HEK293 (cell line): ENCODE measurements around the gene SSBP3.
A peak's percentile ranks its signal among the peaks of the same experiment; 100 is the strongest.

Experiments
- CTCF ChIA-PET: fragments of 350-600 bp; formaldehyde crosslinking; extraction: SDS; loops from one replicate; lab custom pipeline; 2021; ENCODE audit warnings: antibody characterized with exemption; lab: Yijun Ruan, JAX
- POLR2A ChIA-PET: fragments of 300-600 bp; formaldehyde crosslinking; extraction: SDS; loops from one replicate; lab custom pipeline; 2020; ENCODE audit warnings: antibody characterized with exemption, inconsistent platforms; lab: Yijun Ruan, JAX
- H3K27ac ChIP-seq: fragments of 200-500 bp; sonication (Bioruptor generic); 2 replicates; pipeline ENCODE4 v1.5.1; 2014; ENCODE audit warnings: low read depth, low read length, control low read depth, inconsistent platforms; ENCODE audit errors: extremely low read depth
- H3K36me3 ChIP-seq, 2 experiments: fragments of 200-500 bp in 1 of 2; sonication (Bioruptor generic) in 1 of 2; 1 replicate in 1 of 2; 2 replicates in 1 of 2; pipeline ENCODE4 v1.5.1; 2014 to 2017; ENCODE audit warnings: inconsistent platforms in 2 of 2, low read length in 2 of 2; ENCODE audit not compliant: control insufficient read depth in 2 of 2, insufficient read depth in 1 of 2
- H3K4me1 ChIP-seq: fragments of 200-500 bp; sonication (Bioruptor generic); 2 replicates; pipeline ENCODE4 v1.5.1; 2014; ENCODE audit warnings: mild to moderate bottlenecking, low read length, inconsistent platforms; ENCODE audit not compliant: control insufficient read depth, insufficient read depth
- H3K4me3 ChIP-seq: 2 replicates; pipeline ENCODE4 v1.5.1; 2011; ENCODE audit warnings: low read depth, mild to moderate bottlenecking, control low read depth, low read length, moderate library complexity
- H3K9me3 ChIP-seq: fragments of 200-500 bp; sonication (Bioruptor generic); 2 replicates; pipeline ENCODE4 v1.5.1; 2014; ENCODE audit warnings: low read depth, low read length, inconsistent platforms; ENCODE audit not compliant: control insufficient read depth, insufficient read depth
- BCL11A ChIP-seq: fragments of 450-650 bp; formaldehyde crosslinking; IDR thresholded peaks from 2 replicates; pipeline ENCODE4 v1.5.1; 2016; ENCODE audit warnings: low read depth, missing biosample characterization, missing genetic modification characterization
- KLF1 ChIP-seq: fragments of 450-650 bp; formaldehyde crosslinking; IDR thresholded peaks from 2 replicates; pipeline ENCODE4 v1.5.1; 2016; ENCODE audit warnings: missing biosample characterization, missing genetic modification characterization
- KLF8 ChIP-seq: fragments of 450-650 bp; formaldehyde crosslinking; IDR thresholded peaks from 2 replicates; pipeline ENCODE4 v1.5.1; 2016; ENCODE audit warnings: missing biosample characterization, missing genetic modification characterization
- SP3 ChIP-seq: fragments of 450-650 bp; formaldehyde crosslinking; IDR thresholded peaks from 2 replicates; pipeline ENCODE4 v1.5.1; 2016; ENCODE audit warnings: missing biosample characterization, missing genetic modification characterization
- ZBTB17 ChIP-seq: fragments of 450-650 bp; formaldehyde crosslinking; IDR thresholded peaks from 2 replicates; pipeline ENCODE4 v1.5.1; 2016; ENCODE audit warnings: missing biosample characterization, missing genetic modification characterization
- ZBTB20 ChIP-seq: fragments of 450-650 bp; formaldehyde crosslinking; IDR thresholded peaks from 2 replicates; pipeline ENCODE4 v1.5.1; 2016; ENCODE audit warnings: missing biosample characterization, missing genetic modification characterization
- ZFP41 ChIP-seq: fragments of 450-650 bp; formaldehyde crosslinking; IDR thresholded peaks from 2 replicates; pipeline ENCODE4 v1.5.1; 2016; ENCODE audit warnings: missing biosample characterization, missing genetic modification characterization, borderline replicate concordance
- ZNF112 ChIP-seq: fragments of 450-650 bp; formaldehyde crosslinking; IDR thresholded peaks from 2 replicates; pipeline ENCODE4 v1.5.0; 2017; ENCODE audit warnings: missing biosample characterization, missing genetic modification characterization
- ZNF23 ChIP-seq: fragments of 450-650 bp; formaldehyde crosslinking; IDR thresholded peaks from 2 replicates; pipeline ENCODE4 v1.5.1; 2016; ENCODE audit warnings: missing biosample characterization, missing genetic modification characterization, borderline replicate concordance
- ZNF248 ChIP-seq: fragments of 450-650 bp; formaldehyde crosslinking; IDR thresholded peaks from 2 replicates; pipeline ENCODE4 v1.5.1; 2017; ENCODE audit warnings: missing biosample characterization, missing genetic modification characterization
- ZNF335 ChIP-seq: fragments of 450-650 bp; formaldehyde crosslinking; conservative IDR thresholded peaks from 2 replicates; pipeline ENCODE4 v1.5.1; 2016; ENCODE audit warnings: missing biosample characterization, missing genetic modification characterization
- ZNF366 ChIP-seq: fragments of 450-650 bp; formaldehyde crosslinking; conservative IDR thresholded peaks from 2 replicates; pipeline ENCODE4 v1.5.1; 2016; ENCODE audit warnings: missing biosample characterization, missing genetic modification characterization
- ZNF600 ChIP-seq: fragments of 450-650 bp; formaldehyde crosslinking; IDR thresholded peaks from 2 replicates; pipeline ENCODE4 v1.5.1; 2016; ENCODE audit warnings: missing biosample characterization, missing genetic modification characterization
- ZNF626 ChIP-seq: fragments of 450-650 bp; sonication (Bioruptor Pico); formaldehyde crosslinking; IDR thresholded peaks from 2 replicates; pipeline ENCODE4 v1.5.1; 2018; ENCODE audit warnings: missing biosample characterization, missing genetic modification characterization, inconsistent platforms
- ZNF664 ChIP-seq: fragments of 450-650 bp; formaldehyde crosslinking; IDR thresholded peaks from 2 replicates; pipeline ENCODE4 v1.5.1; 2016; ENCODE audit warnings: missing biosample characterization, missing genetic modification characterization
- ZNF707 ChIP-seq: fragments of 450-650 bp; formaldehyde crosslinking; IDR thresholded peaks from 2 replicates; pipeline ENCODE4 v1.5.1; 2016; ENCODE audit warnings: missing biosample characterization, missing genetic modification characterization
- ZXDB ChIP-seq: fragments of 450-650 bp; formaldehyde crosslinking; IDR thresholded peaks from 2 replicates; pipeline ENCODE4 v1.5.1; 2016; ENCODE audit warnings: missing biosample characterization, missing genetic modification characterization
- TF ChIP-seq, protein P1 (sequence below): fragments of 450-650 bp; formaldehyde crosslinking; IDR thresholded peaks from 2 replicates; pipeline ENCODE4 v1.5.1; 2016; ENCODE audit warnings: missing biosample characterization, missing genetic modification characterization
- TF ChIP-seq, protein P2 (sequence below): fragments of 450-650 bp; formaldehyde crosslinking; IDR thresholded peaks from 2 replicates; pipeline ENCODE4 v1.5.1; 2016; ENCODE audit warnings: missing biosample characterization, missing genetic modification characterization
- TF ChIP-seq, protein P3 (sequence below): fragments of 450-650 bp; formaldehyde crosslinking; IDR thresholded peaks from 2 replicates; pipeline ENCODE4 v1.5.0; 2017; ENCODE audit warnings: missing biosample characterization, missing genetic modification characterization, borderline replicate concordance

The SSBP3 gene

DNA sequence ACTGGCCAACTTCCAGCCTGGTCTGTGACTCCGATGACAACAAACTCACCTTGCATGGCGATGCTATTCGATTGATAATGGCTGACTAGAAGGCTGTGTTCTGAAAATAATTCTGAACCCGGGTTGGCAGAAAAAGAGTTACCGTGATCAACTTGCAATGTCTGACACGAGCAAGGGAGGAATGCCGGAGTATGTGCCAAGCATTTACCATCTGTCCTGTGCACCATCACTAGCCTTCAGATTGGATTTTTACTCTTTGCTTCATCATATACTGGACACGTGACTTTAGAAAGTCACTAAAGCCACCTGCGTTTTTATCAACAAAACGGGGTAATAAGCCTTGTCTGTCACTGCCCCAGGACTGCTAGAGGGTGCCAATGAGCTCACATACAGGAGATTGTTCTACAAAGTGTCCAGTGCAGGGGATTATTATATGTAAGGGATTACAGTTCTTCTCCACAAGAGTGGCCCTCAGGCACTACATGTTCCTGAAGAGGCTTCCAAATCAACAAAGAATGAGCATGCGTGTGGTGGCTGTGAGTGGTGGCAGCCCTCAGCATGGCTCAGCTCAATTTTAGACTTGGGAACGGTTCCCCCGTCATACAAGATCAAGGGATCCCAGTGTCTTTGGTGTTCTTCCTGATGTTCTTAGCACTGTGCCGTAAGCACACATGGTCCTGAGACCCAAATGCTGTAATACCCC, 35.8 kb downstream of the SSBP3 start:
- H3K4me1 ChIP-seq: no peaks in the 10 kb centered on the region
- POLR2A ChIA-PET: no interaction called here

DNA sequence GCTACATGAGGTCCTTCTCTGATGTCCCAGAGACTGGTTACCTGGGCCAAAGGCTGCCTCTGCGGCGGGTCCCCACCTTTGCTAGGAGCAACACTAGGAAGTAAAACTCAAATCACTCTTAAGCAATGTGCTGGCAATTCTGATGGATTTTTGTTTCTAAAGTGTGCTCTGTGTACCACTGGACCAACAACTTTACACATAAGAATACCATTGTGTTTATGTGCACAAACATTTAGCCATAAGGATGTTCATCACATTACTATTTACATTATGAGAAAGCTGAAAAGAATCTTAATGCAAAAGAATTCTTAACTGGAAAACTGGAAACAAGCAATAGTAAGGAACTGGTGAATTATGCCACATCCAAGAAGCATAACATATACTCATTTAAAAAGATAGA, 38.6 kb downstream of the SSBP3 start:
- Histone ChIP-seq H3K27ac (no peak overlapping the region), H3K4me1 (no peaks in the 10 kb centered on the region), H3K9me3 (no peaks in the 10 kb centered on the region), H3K4me3 (no peak overlapping the region), H3K36me3 (peaks cover 0 to 19% of the 10 kb centered on the region in 2 experiments; a peak in 1 of 3 replicates)
- no peak for TF ChIP-seq BCL11A (tag by site-specific recombination)
- TF ChIP-seq KLF1 (tag by site-specific recombination): no peak
- TF ChIP-seq ZNF248 (tag by site-specific recombination): no peak
- TF ChIP-seq, protein P1, sequence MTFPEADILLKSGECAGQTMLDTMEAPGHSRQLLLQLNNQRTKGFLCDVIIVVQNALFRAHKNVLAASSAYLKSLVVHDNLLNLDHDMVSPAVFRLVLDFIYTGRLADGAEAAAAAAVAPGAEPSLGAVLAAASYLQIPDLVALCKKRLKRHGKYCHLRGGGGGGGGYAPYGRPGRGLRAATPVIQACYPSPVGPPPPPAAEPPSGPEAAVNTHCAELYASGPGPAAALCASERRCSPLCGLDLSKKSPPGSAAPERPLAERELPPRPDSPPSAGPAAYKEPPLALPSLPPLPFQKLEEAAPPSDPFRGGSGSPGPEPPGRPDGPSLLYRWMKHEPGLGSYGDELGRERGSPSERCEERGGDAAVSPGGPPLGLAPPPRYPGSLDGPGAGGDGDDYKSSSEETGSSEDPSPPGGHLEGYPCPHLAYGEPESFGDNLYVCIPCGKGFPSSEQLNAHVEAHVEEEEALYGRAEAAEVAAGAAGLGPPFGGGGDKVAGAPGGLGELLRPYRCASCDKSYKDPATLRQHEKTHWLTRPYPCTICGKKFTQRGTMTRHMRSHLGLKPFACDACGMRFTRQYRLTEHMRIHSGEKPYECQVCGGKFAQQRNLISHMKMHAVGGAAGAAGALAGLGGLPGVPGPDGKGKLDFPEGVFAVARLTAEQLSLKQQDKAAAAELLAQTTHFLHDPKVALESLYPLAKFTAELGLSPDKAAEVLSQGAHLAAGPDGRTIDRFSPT: no peak
- no peak for TF ChIP-seq ZXDB (tag by site-specific recombination)
- TF ChIP-seq ZNF112 (tag by site-specific recombination): no peak
- TF ChIP-seq ZNF366 (tag by site-specific recombination): no peak
- no peak for TF ChIP-seq ZNF707 (tag by site-specific recombination)
- TF ChIP-seq KLF8 (tag by site-specific recombination): no peak
- TF ChIP-seq ZNF626 (tag by site-specific recombination): no peak
- no peak for TF ChIP-seq ZNF335
- TF ChIP-seq ZNF23 (tag by site-specific recombination): no peak
- no peak for TF ChIP-seq ZFP41 (tag by site-specific recombination)
- no peak for TF ChIP-seq SP3 (tag by site-specific recombination)
- TF ChIP-seq, protein P2, sequence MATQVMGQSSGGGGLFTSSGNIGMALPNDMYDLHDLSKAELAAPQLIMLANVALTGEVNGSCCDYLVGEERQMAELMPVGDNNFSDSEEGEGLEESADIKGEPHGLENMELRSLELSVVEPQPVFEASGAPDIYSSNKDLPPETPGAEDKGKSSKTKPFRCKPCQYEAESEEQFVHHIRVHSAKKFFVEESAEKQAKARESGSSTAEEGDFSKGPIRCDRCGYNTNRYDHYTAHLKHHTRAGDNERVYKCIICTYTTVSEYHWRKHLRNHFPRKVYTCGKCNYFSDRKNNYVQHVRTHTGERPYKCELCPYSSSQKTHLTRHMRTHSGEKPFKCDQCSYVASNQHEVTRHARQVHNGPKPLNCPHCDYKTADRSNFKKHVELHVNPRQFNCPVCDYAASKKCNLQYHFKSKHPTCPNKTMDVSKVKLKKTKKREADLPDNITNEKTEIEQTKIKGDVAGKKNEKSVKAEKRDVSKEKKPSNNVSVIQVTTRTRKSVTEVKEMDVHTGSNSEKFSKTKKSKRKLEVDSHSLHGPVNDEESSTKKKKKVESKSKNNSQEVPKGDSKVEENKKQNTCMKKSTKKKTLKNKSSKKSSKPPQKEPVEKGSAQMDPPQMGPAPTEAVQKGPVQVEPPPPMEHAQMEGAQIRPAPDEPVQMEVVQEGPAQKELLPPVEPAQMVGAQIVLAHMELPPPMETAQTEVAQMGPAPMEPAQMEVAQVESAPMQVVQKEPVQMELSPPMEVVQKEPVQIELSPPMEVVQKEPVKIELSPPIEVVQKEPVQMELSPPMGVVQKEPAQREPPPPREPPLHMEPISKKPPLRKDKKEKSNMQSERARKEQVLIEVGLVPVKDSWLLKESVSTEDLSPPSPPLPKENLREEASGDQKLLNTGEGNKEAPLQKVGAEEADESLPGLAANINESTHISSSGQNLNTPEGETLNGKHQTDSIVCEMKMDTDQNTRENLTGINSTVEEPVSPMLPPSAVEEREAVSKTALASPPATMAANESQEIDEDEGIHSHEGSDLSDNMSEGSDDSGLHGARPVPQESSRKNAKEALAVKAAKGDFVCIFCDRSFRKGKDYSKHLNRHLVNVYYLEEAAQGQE (tag by site-specific recombination): no peak
- TF ChIP-seq, protein P3, sequence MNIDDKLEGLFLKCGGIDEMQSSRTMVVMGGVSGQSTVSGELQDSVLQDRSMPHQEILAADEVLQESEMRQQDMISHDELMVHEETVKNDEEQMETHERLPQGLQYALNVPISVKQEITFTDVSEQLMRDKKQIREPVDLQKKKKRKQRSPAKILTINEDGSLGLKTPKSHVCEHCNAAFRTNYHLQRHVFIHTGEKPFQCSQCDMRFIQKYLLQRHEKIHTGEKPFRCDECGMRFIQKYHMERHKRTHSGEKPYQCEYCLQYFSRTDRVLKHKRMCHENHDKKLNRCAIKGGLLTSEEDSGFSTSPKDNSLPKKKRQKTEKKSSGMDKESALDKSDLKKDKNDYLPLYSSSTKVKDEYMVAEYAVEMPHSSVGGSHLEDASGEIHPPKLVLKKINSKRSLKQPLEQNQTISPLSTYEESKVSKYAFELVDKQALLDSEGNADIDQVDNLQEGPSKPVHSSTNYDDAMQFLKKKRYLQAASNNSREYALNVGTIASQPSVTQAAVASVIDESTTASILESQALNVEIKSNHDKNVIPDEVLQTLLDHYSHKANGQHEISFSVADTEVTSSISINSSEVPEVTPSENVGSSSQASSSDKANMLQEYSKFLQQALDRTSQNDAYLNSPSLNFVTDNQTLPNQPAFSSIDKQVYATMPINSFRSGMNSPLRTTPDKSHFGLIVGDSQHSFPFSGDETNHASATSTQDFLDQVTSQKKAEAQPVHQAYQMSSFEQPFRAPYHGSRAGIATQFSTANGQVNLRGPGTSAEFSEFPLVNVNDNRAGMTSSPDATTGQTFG (tag by site-specific recombination): no peak
- no peak for TF ChIP-seq ZNF664 (tag by site-specific recombination)
- no peak for TF ChIP-seq ZNF600 (tag by site-specific recombination)
- TF ChIP-seq, all 188 proteins: peak for 0
- ChIA-PET CTCF (no interaction called here), POLR2A (no interaction called here)

More for the DNA sequence above, 35.8 kb downstream of the SSBP3 start:
- Histone ChIP-seq H3K27ac (no peak overlapping the region), H3K4me3 (no peak overlapping the region), H3K36me3 (peaks cover 0 to 19% of the 10 kb centered on the region in 2 experiments; a peak in 1 of 3 replicates), H3K9me3 (no peaks in the 10 kb centered on the region)
- peak; percentile 29; the same call in 1 of the 2 replicates for TF ChIP-seq ZBTB17
- no peak for TF ChIP-seq ZBTB20
- CTCF ChIA-PET: interaction anchor here (0.7 to 1.1 kb wide), 2 partner anchors 118 to 1188 kb away, joined by 3 read pairs; no protein-coding TSS in a partner anchor
